C4-2B (cell line): ENCODE measurements around the gene FHIT.

Experiments
- H3K27ac ChIP-seq: fragments of 450-650 bp; 2 replicates; pipeline ENCODE4 v1.5.1; 2017
- CTCF ChIP-seq: fragments of 450-650 bp; conservative IDR thresholded peaks from 2 replicates; pipeline ENCODE4 v1.5.1; 2017; ENCODE audit warnings: mild to moderate bottlenecking
- ZFX ChIP-seq: fragments of 450-650 bp; IDR thresholded peaks from 2 replicates; pipeline ENCODE4 v1.6.1; 2017

Gene FHIT

GRCh38 chr3:60133269-60134162 is 1117.7 kb downstream of the FHIT start:
- H3K27ac ChIP-seq: no peak overlapping the region
- TF ChIP-seq ZFX (no peak), CTCF (no peak)

GRCh38 chr3:60131618-60132017 is 1119.6 kb downstream of the FHIT start:
- H3K27ac ChIP-seq: no peak overlapping the region
- TF ChIP-seq CTCF (no peak), ZFX (no peak)

GRCh38 chr3:60126511-60127304 is 1124.5 kb downstream of the FHIT start:
- no peak overlapping the region for H3K27ac ChIP-seq
- TF ChIP-seq CTCF (no peak), ZFX (no peak)

GRCh38 chr3:60125686-60126085 is 1125.6 kb downstream of the FHIT start:
- no peak overlapping the region for H3K27ac ChIP-seq
- TF ChIP-seq ZFX (no peak), CTCF (no peak)

- H3K27ac ChIP-seq: no peak overlapping the region
- TF ChIP-seq ZFX: no peak
- no peak for TF ChIP-seq CTCF
These were observed 1131.0 kb downstream of the FHIT start for GRCh38 chr3:60120245-60120644.

GRCh38 chr3:60114191-60114590 is 1137.1 kb downstream of the FHIT start:
- H3K27ac ChIP-seq: no peak overlapping the region
- TF ChIP-seq ZFX: no peak
- no peak for TF ChIP-seq CTCF

- TF ChIP-seq ZFX (no peak), CTCF (no peak)
- no peak overlapping the region for H3K27ac ChIP-seq
These were observed 1144.0 kb downstream of the FHIT start for GRCh38 chr3:60107275-60107674.
